Uterus (tissue), 4 donors: ENCODE data around the gene TMEM178A. TPM values are rescaled to one million over a fixed set of nuclear protein-coding genes. Genes with fewer than 3 reads are reported as not detected.

ENCODE experiments used
- DNase-seq, 2 donors: peaks; one replicate each; pipeline ENCODE4 v3.0.0-alpha.2; 2019 to 2020
- H3K27ac ChIP-seq, 2 donors: fragments of 200-600 bp; sonication (generic); 1 replicate in 1 of 2; 2 replicates in 1 of 2; pipeline ENCODE4 v1.5.1; 2016 to 2018
- H3K27me3 ChIP-seq, 2 donors: fragments of 200-600 bp; sonication (generic); one replicate each; pipeline ENCODE4 v1.5.1; 2018 to 2019; ENCODE audit warnings: control low read depth in 1 of 2
- H3K36me3 ChIP-seq, 2 donors: fragments of 200-600 bp; sonication (generic); one replicate each; pipeline ENCODE4 v1.5.1; 2019; ENCODE audit warnings: control low read depth in 1 of 2
- H3K4me1 ChIP-seq, 2 donors: fragments of 200-600 bp; sonication (generic); one replicate each; pipeline ENCODE4 v1.5.1; 2018 to 2019; ENCODE audit warnings: control low read depth in 1 of 2
- H3K4me3 ChIP-seq, 2 donors: fragments of 200-600 bp; sonication (generic); 1 replicate in 1 of 2; 2 replicates in 1 of 2; pipeline ENCODE4 v1.5.1; 2018 to 2019; ENCODE audit warnings: mild to moderate bottlenecking in 1 of 2
- H3K9me3 ChIP-seq, 2 donors: fragments of 200-600 bp; sonication (generic); one replicate each; pipeline ENCODE4 v1.5.1; 2019; ENCODE audit warnings: control low read depth in 1 of 2
- POLR2A ChIP-seq, 2 donors: fragments of 450-650 bp; IDR thresholded peaks; one replicate each; pipeline ENCODE4 v1.6.1; 2016; ENCODE audit warnings: antibody characterized with exemption in 2 of 2, mild to moderate bottlenecking in 1 of 2, moderate library complexity in 1 of 2
- intact Hi-C: fragments of 100-400 bp; cut with DNase I; formaldehyde crosslinking; loops from one replicate; pipeline ENCODE4 v1.15.1; 2023; ENCODE audit warnings: low total_unique reads
- total RNA-seq, 4 donors: library from RNA; depleted of rRNA in 3 of 4; stranded (reverse); fragments of >200 nt in 3 of 4; gene quantifications; one replicate each; pipeline versions ENCODE4 v1.1.0 to v1.2.4, GENCODE V29; 2014 to 2023
- TF ChIP-seq, protein P1 (sequence below), 4 experiments: fragments of 200-600 bp in 2 of 4; fragments of 450-650 bp in 2 of 4; sonication (generic) in 2 of 4; IDR thresholded peaks; one replicate each; pipeline ENCODE4 v1.5.1; 2016 to 2019; ENCODE audit warnings: antibody characterized with exemption in 4 of 4, mild to moderate bottlenecking in 2 of 4, moderate library complexity in 1 of 4
- donor health status: DM: yes; HTN: yes; CAD: no.

The TMEM178A gene
- total RNA-seq, 4 donors from 2014 or later = 3.1 to 3.9 TPM; not detected in 2

GRCh38 chr2:39663187-39663930, 2.4 kb upstream of the TMEM178A start:
- Histone ChIP-seq H3K9me3 (no peaks in the 10 kb centered on the region), H3K27ac (no peak overlapping the region), H3K27me3 (peaks cover 0 to 4% of the 10 kb centered on the region in 2 donors), H3K4me1 (no peaks in the 10 kb centered on the region), H3K36me3 (no peaks in the 10 kb centered on the region), H3K4me3 (no peak overlapping the region)
- TF ChIP-seq, protein P1, sequence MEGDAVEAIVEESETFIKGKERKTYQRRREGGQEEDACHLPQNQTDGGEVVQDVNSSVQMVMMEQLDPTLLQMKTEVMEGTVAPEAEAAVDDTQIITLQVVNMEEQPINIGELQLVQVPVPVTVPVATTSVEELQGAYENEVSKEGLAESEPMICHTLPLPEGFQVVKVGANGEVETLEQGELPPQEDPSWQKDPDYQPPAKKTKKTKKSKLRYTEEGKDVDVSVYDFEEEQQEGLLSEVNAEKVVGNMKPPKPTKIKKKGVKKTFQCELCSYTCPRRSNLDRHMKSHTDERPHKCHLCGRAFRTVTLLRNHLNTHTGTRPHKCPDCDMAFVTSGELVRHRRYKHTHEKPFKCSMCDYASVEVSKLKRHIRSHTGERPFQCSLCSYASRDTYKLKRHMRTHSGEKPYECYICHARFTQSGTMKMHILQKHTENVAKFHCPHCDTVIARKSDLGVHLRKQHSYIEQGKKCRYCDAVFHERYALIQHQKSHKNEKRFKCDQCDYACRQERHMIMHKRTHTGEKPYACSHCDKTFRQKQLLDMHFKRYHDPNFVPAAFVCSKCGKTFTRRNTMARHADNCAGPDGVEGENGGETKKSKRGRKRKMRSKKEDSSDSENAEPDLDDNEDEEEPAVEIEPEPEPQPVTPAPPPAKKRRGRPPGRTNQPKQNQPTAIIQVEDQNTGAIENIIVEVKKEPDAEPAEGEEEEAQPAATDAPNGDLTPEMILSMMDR (IDR thresholded peaks at IDR 0.05) = no peak
- TF ChIP-seq POLR2A (IDR thresholded peaks at IDR 0.05) = no peak
- intact Hi-C loops = no loop called here
- DNase-seq = no peak

- no peak for TF ChIP-seq POLR2A (IDR thresholded peaks at IDR 0.05)
- TF ChIP-seq, protein P1 (IDR thresholded peaks at IDR 0.05) = no peak
- Histone ChIP-seq H3K9me3 (no peaks in the 10 kb centered on the region), H3K4me3 (no peak overlapping the region), H3K27me3 (peaks cover 0 to 4% of the 10 kb centered on the region in 2 donors), H3K36me3 (no peaks in the 10 kb centered on the region), H3K4me1 (no peaks in the 10 kb centered on the region), H3K27ac (no peak overlapping the region)
- intact Hi-C loops = no loop called here
- DNase-seq = no peak
Measured at GRCh38 chr2:39664232-39664887, 1.4 kb upstream of the TMEM178A start.

DNA sequence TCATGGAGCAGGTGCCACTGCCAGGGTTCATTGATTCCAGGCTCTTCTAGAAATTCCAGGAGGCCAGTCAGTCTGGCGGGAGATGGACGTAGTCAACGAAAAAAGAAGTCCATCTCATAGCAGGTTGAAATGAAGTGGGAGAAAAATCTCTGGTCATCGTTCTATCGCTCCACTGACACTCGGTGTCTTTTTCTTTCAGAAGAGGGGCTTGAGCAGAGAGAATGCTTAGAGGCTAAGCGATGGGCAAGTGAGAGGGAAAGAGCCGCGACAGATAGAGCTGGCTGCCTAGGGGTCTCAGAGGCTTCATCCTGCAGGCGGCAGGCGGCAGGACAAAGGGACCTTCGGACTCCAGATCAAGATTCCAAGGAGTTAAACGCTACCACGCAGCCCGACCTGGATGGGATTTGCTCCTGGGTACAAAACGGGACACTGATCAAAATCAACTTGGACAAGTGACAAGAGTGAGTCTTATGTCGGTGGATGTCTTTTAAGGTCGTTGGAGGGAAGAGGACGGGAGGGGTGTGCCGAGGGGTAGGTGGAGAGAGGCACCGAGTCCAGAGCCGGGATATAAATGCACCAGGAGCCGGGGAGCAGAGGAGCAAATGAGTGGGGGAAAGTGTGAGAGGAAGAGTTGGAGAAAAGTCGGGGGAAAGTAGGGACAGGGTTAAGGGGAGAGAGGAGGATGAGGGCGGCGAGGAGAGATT, 677 bp upstream of the TMEM178A start:
- no peaks in the 10 kb centered on the region for H3K36me3 ChIP-seq
- H3K4me3 ChIP-seq = no peak overlapping the region
- intact Hi-C loops = no loop called here
- H3K27ac ChIP-seq = no peak overlapping the region
- peaks cover 4 to 6% of the 10 kb centered on the region in 2 donors for H3K27me3 ChIP-seq
- no peaks in the 10 kb centered on the region for H3K9me3 ChIP-seq
- H3K4me1 ChIP-seq = no peaks in the 10 kb centered on the region
- TF ChIP-seq, protein P1 (IDR thresholded peaks at IDR 0.05) = no peak
- no peak for TF ChIP-seq POLR2A (IDR thresholded peaks at IDR 0.05)
- DNase-seq = no peak

DNA sequence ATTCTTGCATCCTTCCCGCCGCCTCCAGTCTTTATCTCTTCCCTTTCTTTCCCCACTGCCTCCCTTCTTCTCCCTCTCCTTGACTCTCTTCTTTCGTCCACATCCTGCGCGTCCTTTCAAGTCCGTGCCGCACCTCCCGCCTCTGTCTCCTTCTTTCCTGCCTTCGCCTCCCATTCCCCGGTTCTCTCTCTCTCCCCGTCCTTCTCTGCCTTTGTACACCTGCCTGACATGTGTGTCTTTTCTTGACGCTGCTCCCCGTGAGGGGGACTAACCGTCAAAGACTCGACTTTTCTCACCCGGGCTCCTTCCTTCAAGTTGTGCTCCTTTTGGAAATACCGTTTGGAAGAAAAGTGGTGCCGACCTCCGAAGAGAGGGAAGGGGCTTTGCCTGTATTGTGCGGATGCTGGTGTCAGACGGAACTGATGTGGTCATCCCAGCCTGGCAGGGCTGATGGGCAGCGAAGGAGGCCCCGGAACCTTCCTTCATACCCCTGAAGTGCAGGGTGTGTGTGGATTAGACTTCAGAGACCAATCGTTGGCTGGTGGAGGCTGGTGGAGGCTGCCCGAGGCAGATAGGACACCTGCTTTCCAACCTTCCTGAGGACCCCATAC, 879 bp downstream of the TMEM178A start:
- no peak overlapping the region for H3K27ac ChIP-seq
- no peaks in the 10 kb centered on the region for H3K9me3 ChIP-seq
- peaks cover 4 to 8% of the 10 kb centered on the region in 2 donors for H3K27me3 ChIP-seq
- no peak for TF ChIP-seq POLR2A (IDR thresholded peaks at IDR 0.05)
- TF ChIP-seq, protein P1 (IDR thresholded peaks at IDR 0.05) = no peak
- no peaks in the 10 kb centered on the region for H3K36me3 ChIP-seq
- no peak for DNase-seq
- H3K4me1 ChIP-seq = no peaks in the 10 kb centered on the region
- H3K4me3 ChIP-seq = peak overlapping the region; percentile 2 to 44
- intact Hi-C loops = no loop called here
